ELF-1 (cell line): Measurements from ENCODE around the gene LMNTD2.

Experiments used
- DNase-seq: peaks from one replicate; pipeline ENCODE4 v3.0.0-alpha.2; 2016; ENCODE audit warnings: low read depth, low spot score

The LMNTD2 gene

DNA sequence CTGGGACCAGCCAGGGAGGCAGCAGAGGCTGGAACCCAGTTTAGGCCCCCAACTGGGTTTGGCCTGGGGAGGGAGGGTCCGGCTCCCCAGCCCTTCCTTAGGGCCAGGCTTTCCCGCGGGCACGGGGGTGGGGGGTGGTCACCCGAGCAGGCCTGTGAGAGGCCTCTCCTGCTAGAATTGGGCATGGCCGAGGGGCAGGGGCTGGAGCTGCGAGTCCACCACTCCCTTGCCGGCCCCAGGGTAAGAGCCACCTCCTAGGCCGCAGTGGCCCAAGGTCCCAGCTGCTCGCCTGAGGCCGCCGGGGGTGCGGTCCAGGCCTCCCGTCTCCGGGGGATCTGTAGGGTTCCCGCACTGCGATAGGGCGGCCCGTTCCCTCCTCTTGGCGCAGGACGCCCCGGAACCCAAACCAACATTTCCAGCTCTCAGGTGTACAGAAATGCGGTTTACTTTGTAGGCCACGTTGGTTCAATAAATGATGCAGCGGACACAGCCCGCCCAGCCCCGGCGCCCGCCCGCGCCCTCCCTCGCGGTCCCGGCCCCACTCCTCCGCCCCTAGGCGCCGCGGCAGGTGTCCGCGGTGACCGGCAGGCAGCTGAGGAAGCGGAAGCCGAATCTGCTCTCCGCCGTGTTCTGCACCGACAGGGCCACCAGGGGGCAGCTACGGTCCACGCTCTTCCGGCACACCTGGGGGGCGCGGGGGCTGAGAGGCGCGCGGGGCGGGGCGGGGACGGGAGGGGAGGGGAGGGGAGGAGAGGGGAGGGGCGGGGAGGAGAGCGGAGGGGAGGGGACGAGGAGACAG is 5.9 kb downstream of the LMNTD2 start:
- DNase-seq, result peak; percentile 90

DNA sequence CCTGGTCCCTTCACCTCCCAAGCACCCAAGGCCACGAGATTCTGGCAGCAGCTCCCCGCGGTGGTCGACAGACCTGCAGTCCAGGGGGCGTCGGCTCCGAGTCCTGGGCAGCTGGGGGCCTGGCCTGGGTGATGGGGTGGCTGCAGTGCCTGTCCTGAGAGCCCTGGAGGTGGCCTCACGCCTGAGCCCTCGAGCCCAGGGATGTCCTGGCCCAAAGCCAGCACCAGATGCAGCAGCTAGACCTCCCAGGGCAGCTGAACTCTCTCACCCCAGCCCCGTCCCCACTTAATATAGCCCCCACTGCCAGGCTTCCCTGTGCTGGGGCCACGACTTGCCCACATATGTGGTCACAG is 6.6 kb downstream of the LMNTD2 start:
- DNase-seq, result no peak

DNA sequence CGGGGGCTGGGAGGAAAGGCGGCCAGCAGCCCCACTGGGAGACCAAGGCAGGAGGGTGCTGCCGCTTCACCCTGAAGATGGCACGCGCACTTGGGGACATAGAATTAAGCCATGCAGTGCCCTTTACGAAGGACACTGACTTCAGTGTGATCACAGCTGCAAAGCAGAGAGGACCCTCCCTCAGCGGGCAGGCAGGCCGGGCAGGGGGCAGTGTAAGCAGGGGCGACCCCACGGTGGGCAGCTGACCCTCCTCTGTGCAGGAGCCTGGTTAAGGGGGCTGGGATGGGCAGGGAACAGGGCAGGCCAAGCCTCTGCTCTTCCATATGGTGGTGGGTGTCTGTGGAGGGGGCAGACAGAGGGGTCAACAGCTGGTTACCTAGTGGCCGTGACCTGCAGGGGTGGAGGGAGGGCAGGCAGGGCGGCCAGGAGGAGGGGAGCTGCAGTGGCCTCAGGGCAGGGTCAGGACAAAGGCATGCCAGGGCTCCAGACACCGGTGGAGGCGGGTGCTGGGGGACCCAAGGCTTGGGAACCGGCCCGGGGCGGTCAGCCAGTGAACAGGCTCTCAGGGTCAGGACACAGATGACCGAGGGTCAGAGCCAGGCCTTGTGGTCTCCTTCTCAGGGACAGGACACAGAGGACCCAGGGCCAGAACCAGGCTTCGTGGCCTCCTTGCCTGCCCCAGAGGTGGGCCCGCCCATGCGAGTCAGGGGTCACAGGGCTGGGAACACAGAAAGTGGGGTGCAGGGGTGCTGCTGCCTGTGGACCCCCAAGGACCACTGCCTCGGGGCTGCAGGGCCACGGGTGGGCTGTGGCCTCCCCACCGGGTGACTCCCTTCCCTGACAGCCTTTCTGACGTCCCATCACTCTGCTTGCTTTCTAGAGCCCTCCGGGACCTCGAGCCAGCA is 7.2 kb downstream of the LMNTD2 start:
- peak; percentile 58 for DNase-seq

DNA sequence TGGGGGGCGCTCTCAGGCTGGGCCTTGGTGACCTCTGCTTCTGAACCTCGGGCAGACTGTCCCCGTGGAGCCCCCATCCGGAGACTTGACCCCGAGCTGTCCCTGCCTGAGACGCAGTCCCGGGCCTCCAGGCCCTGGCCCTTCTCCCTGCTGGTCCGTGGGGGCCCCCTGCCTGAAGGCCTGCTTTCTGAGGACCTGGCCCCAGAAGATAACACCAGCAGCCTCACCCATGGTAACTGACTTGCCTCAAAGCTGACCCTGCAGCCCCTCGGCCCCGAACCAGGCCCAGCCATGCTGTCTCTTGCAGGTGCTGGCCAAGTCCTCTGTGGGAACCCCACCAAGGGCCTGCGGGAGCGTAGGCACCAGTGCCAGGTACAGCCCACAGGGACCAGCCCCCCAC is 8.9 kb downstream of the LMNTD2 start:
- DNase-seq, result no peak

DNA sequence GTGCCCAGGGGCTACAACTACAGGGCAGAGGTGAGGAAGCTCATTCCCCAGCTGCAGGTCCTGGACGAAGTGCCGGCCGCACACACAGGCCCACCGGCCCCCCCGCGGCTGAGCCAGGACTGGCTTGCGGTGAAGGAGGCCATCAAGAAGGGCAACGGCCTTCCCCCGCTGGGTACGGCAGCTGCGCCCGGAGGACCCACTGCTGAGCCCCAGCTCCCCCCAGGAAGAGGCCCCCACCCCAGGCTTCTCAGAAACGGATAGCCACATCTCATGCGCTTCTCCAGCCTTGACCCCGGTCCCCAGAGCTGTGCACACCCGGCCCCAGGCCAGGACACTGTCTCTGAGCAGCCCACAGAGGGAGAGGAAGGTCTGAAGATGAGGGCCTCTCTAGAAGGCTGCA is 9.4 kb downstream of the LMNTD2 start:
- no peak for DNase-seq

DNA sequence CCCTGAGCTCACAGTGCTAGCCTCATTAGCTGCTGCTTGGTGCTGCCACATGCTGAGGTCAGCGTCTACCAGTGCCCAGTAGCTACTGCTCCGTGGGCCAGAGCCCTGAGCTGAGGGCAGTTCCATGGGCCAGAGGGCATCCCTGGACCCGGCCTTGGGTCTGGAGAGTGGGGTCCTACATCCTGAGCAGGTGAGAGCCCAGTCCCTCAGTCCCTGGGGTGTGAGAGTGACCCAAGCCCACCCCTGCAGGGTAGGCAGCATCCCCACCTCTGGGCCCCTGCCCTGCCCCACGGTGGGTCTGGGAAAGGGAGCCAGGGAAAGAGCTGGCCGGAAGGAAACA is 9.8 kb downstream of the LMNTD2 start:
- no peak for DNase-seq

DNA sequence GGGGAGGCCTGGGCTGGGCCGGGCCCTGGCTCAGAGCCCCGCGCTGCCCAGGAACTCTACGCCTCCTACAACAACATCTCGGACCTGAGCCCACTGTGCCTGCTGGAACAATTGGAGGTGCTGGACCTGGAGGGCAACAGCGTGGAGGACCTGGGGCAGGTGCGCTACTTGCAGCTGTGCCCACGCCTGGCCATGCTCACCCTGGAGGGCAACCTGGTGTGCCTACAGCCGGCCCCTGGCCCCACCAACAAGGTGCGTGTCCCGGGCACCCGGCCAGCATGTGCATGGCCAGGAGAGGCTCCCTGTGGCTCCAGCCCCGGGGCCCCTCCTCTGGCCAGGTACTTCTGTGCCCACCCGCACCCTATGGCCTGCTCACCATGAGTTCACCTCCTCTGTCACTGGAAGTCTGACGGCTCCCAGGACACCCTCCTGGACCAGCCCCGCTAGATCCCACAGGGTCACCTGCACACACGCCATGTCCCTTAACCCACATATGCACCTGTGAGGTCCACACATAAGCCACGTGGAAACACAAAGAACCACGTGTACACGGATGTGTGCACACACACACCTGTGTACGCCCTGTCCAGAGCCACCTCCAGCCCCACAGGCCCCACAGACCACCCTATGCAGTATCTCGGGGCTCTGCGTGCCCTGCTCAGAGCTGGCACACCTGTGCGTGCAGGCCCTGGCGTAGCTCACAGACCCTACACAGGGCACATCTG is 10.4 kb downstream of the LMNTD2 start:
- no peak for DNase-seq

DNA sequence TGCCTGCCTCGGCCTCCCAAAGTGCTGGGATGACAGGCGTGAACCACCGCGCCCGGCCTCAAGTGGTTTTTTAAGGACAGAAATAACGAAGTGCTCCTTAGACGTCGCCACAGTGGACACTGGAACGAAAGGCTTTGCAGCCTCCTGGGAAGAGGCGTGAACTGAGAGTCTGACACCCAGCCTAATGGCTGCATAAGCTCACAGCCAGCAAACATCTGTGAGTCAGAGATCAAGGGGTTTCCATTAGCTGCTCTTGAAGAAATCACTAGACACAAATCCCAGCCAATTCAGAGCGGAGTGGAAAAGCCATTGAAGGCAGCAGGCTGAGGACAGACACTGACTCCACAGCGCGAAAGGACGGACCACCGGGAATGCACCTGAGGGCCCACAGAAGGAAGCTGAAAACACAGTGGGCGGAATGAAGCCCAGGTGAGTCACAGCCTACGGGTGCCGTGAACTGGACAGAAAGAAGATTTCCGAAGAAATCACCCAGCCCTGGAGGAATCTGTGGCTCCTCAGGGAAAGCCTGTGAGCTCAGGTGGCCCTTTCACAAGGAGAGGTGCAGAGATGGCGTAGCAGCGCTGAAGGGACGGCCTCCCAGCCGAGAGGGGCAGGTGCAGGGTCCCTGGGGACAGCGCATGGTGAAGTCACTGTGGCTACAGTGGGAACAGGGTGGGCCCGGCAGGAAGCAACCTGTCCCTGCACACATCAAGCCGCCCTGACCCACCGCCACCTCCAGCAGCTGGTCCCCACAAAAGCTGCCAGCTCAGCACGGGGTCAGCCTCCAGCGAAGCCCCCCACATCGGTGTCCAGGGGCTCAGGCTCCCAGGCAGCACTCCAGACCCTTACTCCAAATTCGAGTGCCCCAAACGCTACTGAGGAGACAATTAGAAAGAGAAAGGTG is 11.6 kb downstream of the LMNTD2 start:
- no peak for DNase-seq

DNA sequence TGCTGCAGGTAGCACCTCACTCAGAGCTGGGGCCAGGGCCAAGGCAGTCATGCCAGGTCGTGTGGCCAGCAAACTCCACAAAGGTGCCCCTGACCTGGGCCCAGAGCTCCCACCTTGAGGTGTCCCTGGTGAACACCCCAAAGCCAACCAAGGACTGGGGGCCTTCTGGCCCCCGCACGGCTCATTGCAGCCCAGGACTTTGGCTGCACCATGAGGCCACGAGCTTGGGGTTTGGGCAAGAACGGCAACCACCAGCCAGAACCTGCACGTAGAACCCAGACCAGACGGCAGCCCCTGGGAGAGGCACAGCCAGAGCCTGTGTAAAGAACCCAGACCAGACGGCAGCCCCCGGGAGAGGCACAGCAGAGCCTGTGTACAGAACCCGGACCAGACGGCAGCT is 15.4 kb downstream of the LMNTD2 start:
- no peak for DNase-seq

DNA sequence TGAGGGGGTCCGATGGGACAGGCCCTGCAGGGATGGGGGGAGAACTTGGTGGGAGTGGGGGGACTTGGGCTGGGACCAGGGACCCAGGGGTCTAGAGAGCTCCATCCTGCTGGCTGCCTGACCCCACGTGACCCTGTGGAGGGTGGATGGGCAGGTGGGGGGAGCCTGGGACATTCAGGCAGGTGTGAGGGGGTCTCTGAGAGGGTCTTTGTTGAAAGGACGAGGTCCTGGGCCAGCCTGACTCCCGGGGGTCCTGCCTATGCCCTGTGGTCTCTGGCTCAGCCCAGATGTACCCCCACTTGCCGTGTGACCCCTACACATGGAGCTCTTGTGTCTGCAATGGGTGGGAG is 15.7 kb downstream of the LMNTD2 start:
- DNase-seq, result no peak

DNA sequence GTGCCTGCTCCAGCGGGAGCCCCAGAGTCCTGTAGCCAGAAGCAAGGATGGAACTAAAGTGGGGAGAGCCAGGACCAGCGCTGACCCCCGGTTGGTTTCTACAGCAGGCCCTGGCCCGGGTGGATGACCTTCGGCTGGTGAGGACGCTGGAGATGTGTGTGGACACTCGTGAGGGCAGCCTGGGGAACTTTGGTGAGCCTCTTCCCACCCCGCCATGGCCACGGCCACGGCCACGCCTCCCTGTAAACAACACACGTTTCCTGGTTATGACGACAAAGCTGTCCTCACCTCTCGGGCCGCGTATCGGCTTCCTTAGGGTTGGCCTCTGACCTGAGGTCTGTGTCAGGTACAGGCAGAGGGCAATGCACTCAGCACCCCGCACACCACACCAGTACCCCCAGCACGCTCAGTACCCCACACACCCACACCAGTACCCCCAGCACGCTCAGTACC is 19.1 kb downstream of the LMNTD2 start:
- DNase-seq, result no peak

DNA sequence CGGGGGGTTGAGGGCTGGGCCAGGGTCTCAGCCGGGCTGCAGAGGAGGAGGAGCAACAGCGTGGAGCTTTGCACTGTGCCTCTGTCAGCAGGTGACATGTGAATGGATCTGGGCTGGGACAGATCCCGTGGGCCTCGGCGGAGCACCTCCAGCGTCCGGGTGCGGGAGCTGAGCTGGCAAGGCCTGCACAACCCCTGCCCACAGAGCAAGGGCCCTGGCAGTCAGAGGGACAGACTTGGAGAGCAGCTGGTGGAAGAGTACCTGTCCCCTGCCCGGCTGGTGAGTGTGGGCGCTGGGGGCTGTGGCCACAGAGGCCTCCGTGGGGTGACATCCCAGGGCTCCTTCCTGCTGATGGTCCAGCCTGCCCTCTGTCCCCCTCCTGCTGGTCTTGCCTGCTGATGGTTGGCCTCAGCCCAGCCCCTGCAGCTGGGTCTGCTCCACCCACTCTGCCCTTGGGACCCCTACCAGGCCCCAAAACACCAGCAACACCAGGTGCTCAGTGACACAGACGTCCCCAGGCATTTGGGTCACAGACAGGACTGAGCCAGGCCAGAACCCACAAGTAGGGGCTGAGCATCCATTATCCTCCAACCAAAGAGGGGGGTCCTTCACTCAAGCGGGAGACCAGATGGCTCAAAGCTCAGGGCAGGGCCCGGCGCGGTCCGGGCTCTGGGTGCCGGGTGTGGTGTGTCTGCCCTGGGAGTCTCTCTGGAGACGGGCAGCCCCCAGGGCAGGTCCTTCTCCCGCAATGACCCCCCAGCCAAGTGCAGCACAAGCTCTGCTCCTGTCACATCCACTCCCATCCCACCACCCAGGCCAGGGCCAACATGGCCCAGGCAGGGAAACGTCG is 19.7 kb downstream of the LMNTD2 start:
- no peak for DNase-seq

DNA sequence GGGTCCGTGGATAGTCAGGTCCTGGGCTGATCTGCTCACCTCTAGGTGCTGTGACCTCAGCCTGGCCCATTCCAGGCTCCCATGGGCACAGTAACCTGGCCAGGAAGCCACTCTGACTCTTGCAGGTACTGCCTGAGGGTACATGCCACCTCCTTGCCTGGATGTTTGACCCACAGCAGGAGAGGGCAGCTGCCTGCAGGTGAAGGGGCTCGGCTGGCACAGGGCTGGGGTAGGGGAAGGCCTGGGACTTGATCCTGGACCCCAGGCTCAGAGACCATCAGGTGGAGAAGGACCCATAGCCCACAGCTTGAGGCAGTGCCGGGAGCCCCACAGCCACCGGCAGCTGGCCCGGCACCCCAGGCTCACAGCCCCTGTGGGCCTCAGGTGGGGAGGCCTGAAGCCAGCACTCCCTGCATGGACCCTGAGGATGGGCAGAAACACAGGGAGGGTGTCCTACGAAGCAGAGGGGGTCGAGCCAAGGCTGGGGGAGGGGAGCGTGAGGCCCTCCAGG is 20.5 kb downstream of the LMNTD2 start:
- DNase-seq, result no peak

DNA sequence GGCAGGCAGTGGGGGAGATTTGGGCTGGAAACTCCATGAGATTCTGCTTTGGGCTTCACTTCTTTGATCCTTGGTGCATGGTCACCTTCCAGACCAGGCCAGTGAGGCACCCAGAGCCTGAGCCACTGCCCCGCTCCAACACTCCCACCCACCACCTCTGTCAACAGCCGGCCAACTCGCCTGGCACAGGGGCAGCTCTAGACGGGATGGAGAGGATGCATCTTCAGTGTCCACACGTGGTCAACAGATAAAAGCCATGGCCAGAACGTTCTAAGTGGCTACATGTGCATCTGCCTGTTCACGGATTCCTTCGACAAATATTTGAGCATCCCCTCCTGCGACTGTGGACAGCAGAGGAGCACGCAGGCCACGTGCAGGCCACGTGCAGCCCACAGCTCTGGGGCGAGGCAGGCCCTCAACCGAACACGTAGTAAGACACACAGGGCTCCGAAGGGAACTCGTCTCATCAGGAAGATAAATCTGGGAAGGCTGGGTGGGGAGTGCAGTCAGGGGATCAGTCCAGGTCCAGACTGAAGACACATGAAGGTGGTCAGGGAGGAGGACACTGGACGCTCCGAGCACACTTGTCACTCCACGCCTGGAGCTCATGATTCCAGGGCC is 22.0 kb downstream of the LMNTD2 start:
- DNase-seq, result no peak

DNA sequence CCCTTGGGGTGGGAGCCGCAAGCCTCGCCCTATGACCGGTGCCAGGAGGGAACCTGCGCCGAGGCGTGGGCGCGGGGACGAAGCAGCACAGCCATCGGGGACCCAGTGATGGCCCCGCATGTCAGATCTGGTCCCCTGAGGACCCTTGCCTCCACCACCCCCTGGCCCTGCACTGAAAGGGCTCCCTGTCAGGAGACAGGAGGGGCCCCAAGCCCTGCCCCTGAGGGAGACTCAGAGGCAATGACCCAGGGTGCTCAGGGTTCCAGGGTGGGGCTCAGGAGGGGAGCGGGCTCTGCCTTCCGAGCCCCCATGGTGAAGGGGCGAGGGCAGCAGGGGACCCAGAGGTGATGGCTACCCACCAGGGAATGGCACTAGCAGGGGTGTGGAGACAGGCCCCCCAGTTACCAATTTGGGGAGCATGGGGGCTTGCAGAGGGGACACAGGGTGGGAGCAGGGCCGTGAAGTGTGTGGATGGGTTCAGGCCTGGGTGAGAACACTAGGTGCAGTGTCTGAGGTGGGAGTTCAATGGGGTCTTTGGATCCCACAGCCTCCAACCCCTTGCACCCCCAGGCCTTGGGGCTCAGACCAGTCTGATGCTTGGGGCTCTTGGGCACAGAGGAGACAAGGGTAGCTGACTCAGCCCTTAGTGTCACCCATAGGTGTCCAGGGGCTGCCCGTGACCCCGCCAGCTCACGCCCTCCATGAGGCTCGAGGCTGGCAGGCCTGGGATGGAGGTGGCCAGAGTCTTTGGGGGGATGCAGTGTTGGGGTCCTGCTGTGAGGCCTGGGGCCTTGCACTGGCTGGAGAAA is 22.7 kb downstream of the LMNTD2 start:
- no peak for DNase-seq

DNA sequence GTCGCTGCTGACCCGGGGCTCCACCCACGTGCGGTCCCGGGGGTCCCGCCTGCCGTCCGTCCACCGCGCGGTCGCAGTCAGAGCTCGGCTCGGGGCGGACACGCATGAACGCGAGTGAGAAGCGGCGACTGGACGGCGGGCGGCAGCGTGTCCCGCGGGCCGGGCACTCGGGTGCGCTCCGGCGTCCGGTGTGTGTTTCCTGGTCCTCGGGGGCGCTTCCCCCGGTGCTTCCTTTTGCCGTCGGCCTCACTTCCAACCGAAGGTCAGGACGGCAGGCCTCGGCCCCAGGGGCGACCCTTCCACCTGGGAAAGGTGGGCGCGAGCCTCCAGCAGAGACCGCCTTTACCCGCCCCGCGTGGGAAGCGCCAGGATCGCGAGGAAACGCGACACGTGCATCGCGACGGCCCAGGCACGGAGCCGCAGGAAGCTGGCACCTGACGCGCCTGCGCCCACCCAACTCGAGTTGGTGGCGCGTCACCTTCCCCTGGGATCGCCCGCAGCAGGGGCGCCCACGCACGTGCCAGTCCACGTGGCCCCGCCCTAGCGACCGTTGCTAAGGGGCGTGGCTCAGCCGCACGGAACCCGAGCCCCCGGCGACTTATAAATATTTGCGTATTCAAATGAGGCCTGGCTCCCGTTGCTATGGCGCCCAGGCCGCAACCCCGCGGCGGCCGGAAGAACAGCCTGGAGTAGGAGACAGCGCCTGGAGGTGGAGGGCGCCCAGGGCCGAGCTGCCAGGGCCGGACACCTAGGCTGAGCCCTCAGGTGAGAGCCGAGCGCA is 23.5 kb downstream of the LMNTD2 start, which contains the start of gene LRRC56:
TSS of gene LRRC56 (plus strand) at position 687 of the 781 bp plus-strand sequence. CDS start 3,158 bp downstream, outside the sequence.
- peak; percentile 90 for DNase-seq

DNA sequence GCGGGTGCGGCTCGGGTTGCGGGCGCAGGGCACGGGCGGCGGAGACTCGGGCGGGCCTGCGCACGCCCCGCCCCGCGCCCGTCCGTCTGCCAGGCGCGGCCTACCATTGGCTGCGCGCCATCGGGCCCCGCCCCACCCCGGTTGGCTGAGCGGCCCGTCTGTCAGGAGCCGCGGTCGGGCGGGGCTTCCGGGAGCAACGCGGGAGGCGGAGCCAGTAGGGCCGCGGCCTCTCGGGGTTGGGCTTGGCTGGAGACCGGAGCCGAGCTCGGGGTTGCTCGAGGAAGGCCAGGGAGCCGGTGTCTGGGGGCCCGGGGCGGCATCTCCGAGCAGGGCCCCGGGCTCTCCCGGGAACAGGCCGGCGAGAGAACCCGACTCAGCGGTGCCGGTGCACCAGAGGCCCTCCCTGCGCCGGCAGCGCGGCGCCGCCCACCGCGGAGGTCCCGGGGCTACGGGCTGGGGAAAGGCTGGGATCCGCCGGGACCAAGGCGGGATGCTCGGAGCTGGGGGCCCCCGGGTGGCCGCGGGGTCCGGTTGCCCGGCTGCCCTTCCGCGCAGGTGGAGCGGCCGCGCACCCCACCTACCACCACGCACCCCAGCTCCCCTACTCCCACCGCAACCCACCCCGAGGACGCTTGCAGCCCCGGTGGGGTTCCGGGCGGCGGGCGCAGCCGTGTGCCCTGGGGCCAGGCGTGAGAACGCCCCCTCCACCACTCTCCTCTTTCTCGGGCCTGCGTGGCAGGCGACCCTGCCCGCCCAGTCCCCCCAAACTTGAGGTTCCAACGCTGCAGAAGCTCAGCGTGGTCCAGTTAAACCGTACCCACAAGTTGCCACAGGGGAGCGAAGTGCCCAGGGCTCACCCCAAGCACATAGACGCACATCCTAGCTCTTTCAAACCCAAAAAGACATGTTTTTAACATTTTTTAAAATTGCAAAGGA is 24.8 kb downstream of the LMNTD2 start, which contains the start of gene HRAS:
TSS of gene HRAS (minus strand) at position 58 of the 936 bp plus-strand sequence.
- DNase-seq, result peak; percentile 95
